Spinal cord (tissue), 10 donors: ENCODE data around the gene SMYD5. TPM values are rescaled to one million over a fixed set of nuclear protein-coding genes. Genes with fewer than 3 reads are reported as not detected.

Source experiments
- DNase-seq, 6 donors: peaks; one replicate each; pipeline versions ENCODE4 v3.0.0 to v3.0.0-alpha.2; 2013 to 2015; ENCODE audit warnings: low spot score in 6 of 6, low read depth in 4 of 6
- H3K27ac ChIP-seq: one replicate; pipeline ENCODE4 v1.5.1; 2013; ENCODE audit warnings: low read depth, low read length, control low read depth
- H3K27me3 ChIP-seq: one replicate; pipeline ENCODE4 v1.6.1; 2013; ENCODE audit warnings: low read length; ENCODE audit not compliant: control insufficient read depth, insufficient read depth
- H3K36me3 ChIP-seq: one replicate; pipeline ENCODE4 v1.6.1; 2013; ENCODE audit warnings: low read length; ENCODE audit not compliant: control insufficient read depth, insufficient read depth
- H3K4me1 ChIP-seq: one replicate; pipeline ENCODE4 v1.6.1; 2013; ENCODE audit warnings: low read length; ENCODE audit not compliant: control insufficient read depth, insufficient read depth
- H3K4me3 ChIP-seq: one replicate; pipeline ENCODE4 v1.5.1; 2013; ENCODE audit warnings: low read depth, low read length, control low read depth
- H3K9me3 ChIP-seq: one replicate; pipeline ENCODE4 v1.6.1; 2013; ENCODE audit warnings: low read length; ENCODE audit not compliant: control insufficient read depth, insufficient read depth
- WGBS: methylation state at CpG from one replicate; pipeline ENCODE4 v1.1.5; 2013; ENCODE audit warnings: missing lambda C conversion rate; ENCODE audit not compliant: insufficient coverage; 5-methylcytosine and 5-hydroxymethylcytosine counted together
- polyA plus RNA-seq, 2 donors: library from polyadenylated mRNA; unstranded; fragments of 120-200 nt; gene quantifications; one replicate each; pipeline ENCODE4 v1.2.1, GENCODE V29; 2013; ENCODE audit not compliant: insufficient read length in 2 of 2
- total RNA-seq, 2 donors: library from RNA; depleted of rRNA in 1 of 2; stranded (reverse); fragments of 120-200 nt in 1 of 2; fragments of >200 nt in 1 of 2; gene quantifications; one replicate each; pipeline versions ENCODE4 v1.2.3 to v1.2.4, GENCODE V29; 2013 to 2014
- donor health status: healthy.

The SMYD5 gene
- total and polyA plus RNA-seq, 4 donors: 14.2 to 42.5 (median 33.5) TPM

DNA sequence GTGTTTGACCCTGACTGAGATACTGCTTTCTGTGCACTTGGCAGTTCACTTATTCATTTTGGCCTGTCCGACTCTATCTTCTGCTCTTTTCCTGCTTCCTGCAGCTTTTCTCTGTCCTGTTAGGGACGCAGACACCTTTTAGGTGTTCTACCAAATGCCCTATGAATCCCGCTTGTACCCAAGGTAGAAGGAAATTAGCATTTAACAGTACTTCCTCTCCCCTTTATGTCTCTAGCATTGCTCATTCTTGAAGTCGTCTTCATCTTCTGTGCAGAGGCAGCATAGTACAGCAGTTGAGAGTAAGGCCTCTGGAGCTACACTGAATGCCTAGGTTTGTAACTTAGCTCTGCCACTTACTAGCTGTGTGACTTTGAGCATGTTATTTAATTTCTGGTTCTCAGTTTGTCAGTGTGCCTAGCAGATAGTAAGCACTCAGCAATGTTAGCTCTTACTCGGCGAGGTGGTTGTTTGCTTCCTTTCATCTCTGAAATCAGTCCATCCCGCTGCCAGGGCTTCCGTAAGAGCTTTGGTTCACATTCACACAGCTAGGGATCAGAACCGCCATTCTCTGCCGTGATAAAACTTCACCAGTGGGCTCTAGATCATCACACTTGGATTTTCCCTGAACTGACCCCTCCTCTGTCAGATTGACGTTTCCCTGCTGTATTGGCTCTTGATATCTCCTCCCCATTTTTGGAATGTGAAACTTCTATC is 21.4 kb downstream of the SMYD5 start:
- Histone ChIP-seq H3K4me1 (peaks cover 18% of the 10 kb centered on the region), H3K27ac (no peak overlapping the region), H3K27me3 (no peaks in the 10 kb centered on the region), H3K36me3 (no peaks in the 10 kb centered on the region), H3K9me3 (no peaks in the 10 kb centered on the region), H3K4me3 (peak overlapping the region; percentile 89)
- WGBS: 81% methylated on average over 9 of the region's 11 CpGs
- no peak for DNase-seq

DNA sequence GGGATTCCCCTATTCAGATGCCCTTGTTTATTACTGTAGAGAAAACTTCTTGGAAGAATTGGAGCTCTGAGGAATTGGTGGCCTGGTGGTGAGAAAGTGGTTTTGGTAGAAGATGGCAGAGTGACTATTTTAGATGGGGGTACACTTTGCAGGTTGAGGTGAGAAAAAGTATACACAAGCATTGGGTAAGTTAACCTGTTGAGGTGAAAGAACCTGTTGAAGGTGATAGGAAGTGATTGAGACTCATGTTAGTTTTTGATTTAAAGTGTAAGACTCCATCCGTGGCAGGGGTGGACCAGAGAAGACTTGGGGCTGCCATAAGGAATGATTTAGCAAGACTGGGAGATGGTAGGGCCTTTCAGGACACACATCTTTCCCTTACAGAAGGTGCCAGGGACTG is 23.1 kb downstream of the SMYD5 start:
- WGBS: 20% methylated on average over 1 of the region's 1 CpG
- DNase-seq: no peak
- no peak overlapping the region for H3K27ac ChIP-seq
- H3K4me1 ChIP-seq: peaks cover 16% of the 10 kb centered on the region
- no peaks in the 10 kb centered on the region for H3K9me3 ChIP-seq
- H3K4me3 ChIP-seq: no peak overlapping the region
- H3K36me3 ChIP-seq: peaks cover 4% of the 10 kb centered on the region
- H3K27me3 ChIP-seq: no peaks in the 10 kb centered on the region

DNA sequence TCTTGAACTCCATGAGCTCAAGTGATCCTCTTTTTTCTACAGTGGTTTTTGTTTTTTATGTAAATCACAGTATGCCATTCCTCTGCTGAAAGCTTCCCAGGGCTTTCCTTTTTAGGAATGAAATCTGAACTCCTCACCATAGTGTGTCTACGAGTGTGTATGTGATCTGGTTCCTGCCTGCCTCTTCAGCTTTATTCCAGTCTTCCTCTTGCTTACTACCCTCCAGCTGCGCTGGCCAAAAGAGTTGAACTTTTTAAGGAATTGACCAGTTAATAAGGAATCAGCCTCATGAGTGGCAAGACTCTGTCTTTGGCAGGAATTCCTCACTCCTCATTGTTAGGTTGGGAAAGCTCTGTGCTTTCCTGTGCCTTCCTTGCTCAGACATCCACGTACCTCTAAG is 24.1 kb downstream of the SMYD5 start:
- WGBS: no CpG with 5 or more reads among the region's 3 CpGs
- no peaks in the 10 kb centered on the region for H3K9me3 ChIP-seq
- H3K27ac ChIP-seq: no peak overlapping the region
- DNase-seq: no peak
- H3K4me3 ChIP-seq: no peak overlapping the region
- peaks cover 12% of the 10 kb centered on the region for H3K4me1 ChIP-seq
- peaks cover 7% of the 10 kb centered on the region for H3K36me3 ChIP-seq
- no peaks in the 10 kb centered on the region for H3K27me3 ChIP-seq

- no peak overlapping the region for H3K4me3 ChIP-seq
- H3K27me3 ChIP-seq: no peaks in the 10 kb centered on the region
- WGBS: 100% methylated on average over 1 of the region's 1 CpG
- H3K4me1 ChIP-seq: peaks cover 9% of the 10 kb centered on the region
- DNase-seq: no peak
- H3K27ac ChIP-seq: no peak overlapping the region
- no peaks in the 10 kb centered on the region for H3K9me3 ChIP-seq
- H3K36me3 ChIP-seq: peaks cover 9% of the 10 kb centered on the region
These were observed 24.9 kb downstream of the SMYD5 start for GRCh38 chr2:73238976-73239375.

DNA sequence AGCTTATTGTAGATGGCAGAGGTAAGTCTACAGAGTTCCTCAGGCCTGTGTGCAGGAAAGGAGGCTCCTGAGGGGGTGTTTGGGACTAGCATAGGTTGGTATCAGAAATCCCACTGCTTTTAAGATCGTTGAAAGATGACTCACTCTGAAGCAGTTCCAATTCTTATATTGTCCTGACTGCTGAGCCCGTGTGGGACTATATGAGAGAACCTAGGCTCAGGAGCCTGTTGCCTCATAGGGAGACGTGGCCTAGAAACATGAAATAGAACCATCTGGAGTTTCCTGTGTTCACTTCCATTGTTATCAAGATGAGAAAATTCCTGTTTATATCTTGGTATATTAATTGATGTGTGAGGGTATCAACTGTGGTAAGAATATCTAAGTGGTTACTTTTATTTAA is 25.7 kb downstream of the SMYD5 start:
- Histone ChIP-seq H3K36me3 (peaks cover 15% of the 10 kb centered on the region), H3K27me3 (no peaks in the 10 kb centered on the region), H3K4me1 (peaks cover 7% of the 10 kb centered on the region), H3K9me3 (no peaks in the 10 kb centered on the region), H3K27ac (no peak overlapping the region), H3K4me3 (no peak overlapping the region)
- WGBS: 82% methylated on average over 2 of the region's 3 CpGs
- no peak for DNase-seq

GRCh38 chr2:73243884-73244570 is 30.0 kb downstream of the SMYD5 start:
- peak in 2 of 6 donors; percentile 68 to 83 for DNase-seq
- no peaks in the 10 kb centered on the region for H3K27me3 ChIP-seq
- no peaks in the 10 kb centered on the region for H3K9me3 ChIP-seq
- H3K4me3 ChIP-seq: no peak overlapping the region
- 19% methylated on average over 3 of the region's 5 CpGs for WGBS
- peak overlapping the region; percentile 10 for H3K27ac ChIP-seq
- peaks cover 45% of the 10 kb centered on the region for H3K36me3 ChIP-seq
- H3K4me1 ChIP-seq: peaks cover 2% of the 10 kb centered on the region

DNA sequence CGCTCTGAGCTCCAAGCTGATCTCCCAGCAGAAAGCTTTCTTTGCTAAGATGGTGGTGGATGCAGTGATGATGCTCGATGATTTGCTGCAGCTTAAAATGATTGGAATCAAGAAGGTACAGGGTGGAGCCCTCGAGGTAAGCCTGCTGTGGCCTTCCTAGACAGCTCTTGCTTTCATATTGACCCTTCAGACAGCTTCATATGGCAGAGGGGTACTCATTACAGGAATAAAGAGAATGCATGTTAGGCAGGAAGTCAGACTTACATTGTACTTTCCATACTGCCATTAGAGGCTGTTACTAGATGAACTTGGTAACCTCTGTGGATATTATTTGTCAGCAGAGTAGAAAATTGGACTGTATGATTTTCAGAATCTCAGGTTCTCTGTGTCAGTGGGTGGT is 30.5 kb downstream of the SMYD5 start:
- H3K9me3 ChIP-seq: no peaks in the 10 kb centered on the region
- no peak for DNase-seq
- no peak overlapping the region for H3K27ac ChIP-seq
- 67% methylated on average over 1 of the region's 3 CpGs for WGBS
- no peak overlapping the region for H3K4me3 ChIP-seq
- peaks cover 2% of the 10 kb centered on the region for H3K4me1 ChIP-seq
- peaks cover 50% of the 10 kb centered on the region for H3K36me3 ChIP-seq
- no peaks in the 10 kb centered on the region for H3K27me3 ChIP-seq

DNA sequence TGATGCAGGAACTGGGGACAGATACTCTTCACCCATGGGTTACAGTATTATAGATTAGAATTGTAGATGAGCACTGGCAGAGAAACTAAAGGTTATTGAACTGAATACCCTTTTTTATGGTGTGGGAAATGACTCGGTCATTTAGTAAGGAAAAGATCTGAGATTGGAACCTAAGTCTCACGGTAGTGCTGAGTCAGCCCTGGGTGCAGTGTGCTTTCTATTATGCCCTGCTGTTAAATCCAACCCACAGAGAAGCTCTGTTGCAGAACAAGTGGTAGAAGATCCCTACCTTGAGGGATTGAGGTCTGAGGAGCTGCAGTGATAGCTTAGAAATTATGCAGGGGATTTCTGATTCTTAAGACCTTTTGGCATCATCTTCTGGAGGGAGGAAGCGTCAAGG is 32.8 kb downstream of the SMYD5 start:
- Histone ChIP-seq H3K4me3 (no peak overlapping the region), H3K27ac (no peak overlapping the region), H3K9me3 (no peaks in the 10 kb centered on the region), H3K27me3 (no peaks in the 10 kb centered on the region), H3K36me3 (peaks cover 69% of the 10 kb centered on the region), H3K4me1 (peaks cover 2% of the 10 kb centered on the region)
- WGBS: 84% methylated on average over 3 of the region's 3 CpGs
- DNase-seq: no peak

GRCh38 chr2:73249636-73250035 is 35.6 kb downstream of the SMYD5 start:
- Histone ChIP-seq H3K27ac (no peak overlapping the region), H3K36me3 (peaks cover 71% of the 10 kb centered on the region)
- 92% methylated on average over 8 of the region's 9 CpGs for WGBS

More at GRCh38 chr2:73249636-73250035, 35.6 kb downstream of the SMYD5 start:
- DNase-seq: no peak
- no peaks in the 10 kb centered on the region for H3K9me3 ChIP-seq
- H3K27me3 ChIP-seq: no peaks in the 10 kb centered on the region
- H3K4me1 ChIP-seq: no peaks in the 10 kb centered on the region
- H3K4me3 ChIP-seq: no peak overlapping the region
